Effector memory CD4-positive, alpha-beta T cell (primary cell): Measurements from ENCODE around the gene BAHCC1.
A peak's percentile ranks its signal among the peaks of the same experiment; 100 is the strongest.

Source experiments
- DNase-seq, 3 donors: peaks; one replicate each; pipeline ENCODE4 v3.0.0-alpha.2; 2020
- H3K27ac ChIP-seq: 2 replicates; pipeline ENCODE4 v1.7.0; 2013; ENCODE audit warnings: mild to moderate bottlenecking, low read length, moderate library complexity; ENCODE audit not compliant: insufficient read depth, poor library complexity, severe bottlenecking
- H3K27me3 ChIP-seq: replicated peaks from 2 replicates; pipeline ENCODE4 v1.7.0; 2013; ENCODE audit warnings: mild to moderate bottlenecking, low read length; ENCODE audit not compliant: insufficient read depth, control insufficient read depth, poor library complexity, severe bottlenecking
- H3K36me3 ChIP-seq: 2 replicates; pipeline ENCODE4 v1.7.0; 2013; ENCODE audit warnings: mild to moderate bottlenecking, low read length, moderate library complexity; ENCODE audit not compliant: control insufficient read depth, insufficient read depth
- H3K4me1 ChIP-seq: 2 replicates; pipeline ENCODE4 v1.7.0; 2013; ENCODE audit warnings: low read length, mild to moderate bottlenecking; ENCODE audit not compliant: control insufficient read depth, insufficient read depth, poor library complexity, severe bottlenecking
- H3K4me3 ChIP-seq: 2 replicates; pipeline ENCODE4 v1.7.0; 2013; ENCODE audit warnings: low read length, low read depth, mild to moderate bottlenecking; ENCODE audit not compliant: insufficient read depth, poor library complexity, severe bottlenecking
- H3K9me3 ChIP-seq: 2 replicates; pipeline ENCODE4 v1.7.0; 2013; ENCODE audit warnings: mild to moderate bottlenecking, low read length, moderate library complexity; ENCODE audit not compliant: control insufficient read depth

BAHCC1 gene

GRCh38 chr17:81514489-81514738 is 119.2 kb downstream of the BAHCC1 start:
- Histone ChIP-seq H3K36me3 (peaks cover 21% of the 10 kb centered on the region), H3K27ac (peak overlapping the region; percentile 75), H3K4me1 (peaks cover 53% of the 10 kb centered on the region), H3K9me3 (no peaks in the 10 kb centered on the region), H3K4me3 (peak overlapping the region; percentile 67), H3K27me3 (no peaks in the 10 kb centered on the region)
- no peak for DNase-seq

- no peaks in the 10 kb centered on the region for H3K27me3 ChIP-seq
- peak overlapping the region; percentile 75 for H3K27ac ChIP-seq
- peak overlapping the region; percentile 51 for H3K4me3 ChIP-seq
- peaks cover 53% of the 10 kb centered on the region for H3K4me1 ChIP-seq
- H3K36me3 ChIP-seq: peaks cover 17% of the 10 kb centered on the region
- DNase-seq: peak; percentile 57 to 65 (median 61)
- H3K9me3 ChIP-seq: no peaks in the 10 kb centered on the region
Observed at GRCh38 chr17:81514739-81515529, 119.7 kb downstream of the BAHCC1 start.

- peaks cover 12% of the 10 kb centered on the region for H3K36me3 ChIP-seq
- no peak for DNase-seq
- H3K27ac ChIP-seq: peak overlapping the region; percentile 75
- H3K4me3 ChIP-seq: peak overlapping the region; percentile 51
- H3K4me1 ChIP-seq: peaks cover 48% of the 10 kb centered on the region
- H3K9me3 ChIP-seq: no peaks in the 10 kb centered on the region
- H3K27me3 ChIP-seq: no peaks in the 10 kb centered on the region
Observed at GRCh38 chr17:81515530-81516041, 120.3 kb downstream of the BAHCC1 start.
